GM12878 (cell line): ENCODE measurements around the gene ANAPC15. TPM values are rescaled to one million over a fixed set of nuclear protein-coding genes. Genes with fewer than 3 reads are reported as not detected.

Experiments
- ATAC-seq: fragments of 200-7000 bp; cut with Tn5 transposase; 3 replicates; pipeline ENCODE4 v1.9.1; 2020; ENCODE audit warnings: mild to moderate bottlenecking, moderate library complexity
- BruUV-seq: library from RNA; stranded (reverse); fragments of 400-500 nt; replicated peaks from 2 replicates; lab custom pipeline; 2021; lab: Mats Ljungman, UMichigan
- CTCF ChIA-PET: fragments of 300-600 bp; sonication (Branson Sonifier 250); formaldehyde crosslinking; extraction: SDS; loops from one replicate; lab custom pipeline; 2021; ENCODE audit warnings: inconsistent platforms; lab: Yijun Ruan, JAX
- POLR2A ChIA-PET: fragments of 350-600 bp; formaldehyde crosslinking; extraction: SDS; loops from one replicate; lab custom pipeline; 2021; ENCODE audit warnings: inconsistent platforms; lab: Charles Lee
- RAD21 ChIA-PET: fragments of 300-600 bp; sonication (Branson Sonifier 250); formaldehyde crosslinking; loops from one replicate; lab custom pipeline; 2023; ENCODE audit warnings: antibody characterized with exemption; ENCODE audit not compliant: unreplicated experiment; lab: Charles Lee
- SMC1A ChIA-PET: fragments of 300-600 bp; sonication (Branson Sonifier 250); formaldehyde crosslinking; loops from one replicate; lab custom pipeline; 2023; ENCODE audit not compliant: unreplicated experiment, uncharacterized antibody; lab: Charles Lee
- DNase-seq: peaks from one replicate; pipeline ENCODE4 v3.0.0-alpha.2; 2011; ENCODE audit warnings: low read depth, low spot score
- FAIRE-seq: peaks from 3 replicates; lab custom pipeline; 2011; peaks lifted over from hg19 to GRCh38; lab: Jason Lieb, UNC
- H2AFZ ChIP-seq: 2 replicates; pipeline ENCODE4 v1.6.0; 2011; ENCODE audit warnings: low read depth, low read length, control low read depth; ENCODE audit not compliant: control insufficient read depth
- H3K27ac ChIP-seq: 2 replicates; pipeline ENCODE4 v1.5.1; 2011; ENCODE audit warnings: control low read depth; ENCODE audit not compliant: control insufficient read depth, insufficient read depth
- H3K27me3 ChIP-seq, 2 experiments: replicated peaks in 1 of 2; 2 replicates each; pipeline versions ENCODE4 v1.6.0 to v1.6.1; 2011; ENCODE audit warnings: low read length in 1 of 2; ENCODE audit not compliant: control insufficient read depth in 2 of 2, insufficient read depth in 2 of 2
- H3K36me3 ChIP-seq, 2 experiments: 2 replicates each; pipeline ENCODE4 v1.5.1; 2011; ENCODE audit warnings: low read length in 1 of 2; ENCODE audit not compliant: control insufficient read depth in 2 of 2, insufficient read depth in 2 of 2
- H3K4me1 ChIP-seq: 2 replicates; pipeline ENCODE4 v1.6.1; 2011; ENCODE audit warnings: mild to moderate bottlenecking, low read length, moderate library complexity, mixed read lengths; ENCODE audit not compliant: control insufficient read depth, insufficient read depth
- H3K4me2 ChIP-seq: 2 replicates; pipeline ENCODE4 v1.6.0; 2011; ENCODE audit warnings: control low read depth; ENCODE audit not compliant: control insufficient read depth, insufficient read depth
- H3K4me3 ChIP-seq: fragments of 200-600 bp; sonication (generic); 2 replicates; pipeline ENCODE4 v1.5.1; 2016
- H3K79me2 ChIP-seq: 2 replicates; pipeline ENCODE4 v1.6.0; 2011; ENCODE audit warnings: low read length; ENCODE audit not compliant: control insufficient read depth, insufficient read depth
- H3K9ac ChIP-seq: 2 replicates; pipeline ENCODE4 v1.8.0; 2011; ENCODE audit warnings: low read length, control low read depth, mixed read lengths; ENCODE audit not compliant: control insufficient read depth, insufficient read depth
- H3K9me3 ChIP-seq: replicated peaks from 3 replicates; pipeline ENCODE4 v1.5.1; 2011; ENCODE audit warnings: mild to moderate bottlenecking, low read length; ENCODE audit not compliant: control insufficient read depth, insufficient read depth
- H4K20me1 ChIP-seq: 2 replicates; pipeline ENCODE4 v1.6.0; 2011; ENCODE audit not compliant: control insufficient read depth, insufficient read depth
- CREB1 ChIP-seq: IDR thresholded peaks from 2 replicates; pipeline ENCODE4 v1.6.1; 2012; ENCODE audit warnings: low read depth, mild to moderate bottlenecking, inconsistent platforms
- NBN ChIP-seq: fragments of 450-650 bp; IDR thresholded peaks from 2 replicates; pipeline ENCODE4 v1.6.1; 2016
- SPI1 ChIP-seq: IDR thresholded peaks from 2 replicates; pipeline ENCODE4 v1.6.1; 2011; ENCODE audit warnings: low read depth, mild to moderate bottlenecking, low read length, moderate library complexity, borderline replicate concordance; ENCODE audit not compliant: insufficient read depth
- SUZ12 ChIP-seq: fragments of 200-600 bp; sonication (generic); IDR thresholded peaks from one replicate; pipeline ENCODE4 v1.6.1; 2018; ENCODE audit warnings: antibody characterized with exemption, mild to moderate bottlenecking; ENCODE audit not compliant: unreplicated experiment
- WGBS: methylation state at CpG from one replicate; pipeline ENCODE4 v1.1.6; 2016; ENCODE audit warnings: low lambda C conversion rate; ENCODE audit not compliant: insufficient replicate concordance, insufficient coverage; ENCODE audit errors: missing lambda C conversion rate; 5-methylcytosine and 5-hydroxymethylcytosine counted together
- in situ Hi-C: fragments of 300-500 bp; cut with MboI; formaldehyde crosslinking; loops from 9 replicates; pipeline ENCODE4 v1.14.3; 2018; ENCODE audit warnings: mixed read lengths
- intact Hi-C: fragments of 100-400 bp; cut with micrococcal nuclease; formaldehyde crosslinking; loops from one replicate; pipeline ENCODE4 v1.14.2; 2022; ENCODE audit not compliant: unreplicated experiment
- microRNA-seq: library from miRNA; unstranded; fragments of <30 nt; microRNA quantifications from one replicate; pipeline ENCODE4, GENCODE V29; 2018
- polyA plus RNA-seq, 11 experiments: library from polyadenylated mRNA; depleted of rRNA in 4 of 11; unstranded in 6 of 11; stranded (reverse) in 5 of 11; fragments of >200 nt; fragmentation: Nextera tagmentation in 4 of 11; fragmentation: Illumina TruSeq in 1 of 11; extraction: Ambion mirVana in 4 of 11; extraction: Trizol in 1 of 11; gene quantifications; 1 replicate in 1 of 11; 2 replicates in 10 of 11; pipeline versions ENCODE4 v1.2.1 to v1.2.3, GENCODE V29; 2011 to 2016; ENCODE audit warnings: inconsistent platforms in 2 of 11, missing spikeins in 2 of 11, low read depth in 1 of 11
- small RNA-seq: library from RNA; depleted of rRNA; stranded (forward); fragments of <200 nt; gene quantifications from one replicate; pipeline ENCODE3, GENCODE V24; 2014
- total RNA-seq, 4 experiments: library from RNA; depleted of rRNA in 3 of 4; stranded (reverse); fragments of >200 nt in 3 of 4; fragmentation: Illumina TruSeq in 1 of 4; extraction: Trizol in 1 of 4; gene quantifications; 2 replicates each; pipeline versions ENCODE4 v1.2.1 to v1.2.3, GENCODE V29; 2013 to 2021

ANAPC15 gene
- total and polyA plus RNA-seq, 10 of the 15 experiments (the other 5 are each of a cell fraction or from before 2014, with no cell fraction given): 83.4 to 372 (median 103) TPM

DNA sequence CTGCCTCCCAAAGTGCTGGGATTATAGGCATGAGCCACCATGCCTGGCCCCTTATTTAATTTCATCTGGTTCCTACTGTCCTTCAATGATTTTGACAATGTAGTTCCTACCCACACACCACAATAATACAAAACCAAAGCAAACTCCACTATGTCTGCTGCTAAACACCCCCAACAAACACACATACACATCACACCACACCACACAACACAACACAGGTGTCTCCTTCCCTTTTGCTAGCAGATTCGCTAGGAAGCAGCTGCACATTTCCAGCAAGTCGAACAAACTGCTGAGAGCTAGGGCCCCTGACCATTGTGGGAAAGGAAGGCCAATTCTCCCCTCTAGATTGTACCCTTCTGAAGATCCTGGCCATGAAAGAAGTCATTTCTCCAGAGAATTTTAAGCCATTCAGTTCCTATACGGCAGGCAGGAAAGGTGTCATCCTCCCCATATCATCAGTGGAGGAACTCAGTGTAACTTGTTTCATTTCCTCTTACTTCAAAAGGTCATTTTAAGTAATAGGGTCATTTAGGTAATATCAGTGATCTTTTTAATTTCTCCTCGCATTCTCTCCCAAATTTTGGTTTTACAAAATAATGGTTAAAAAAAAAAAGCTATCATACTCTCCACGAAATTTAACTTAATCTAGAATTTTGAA lies 50.6 kb downstream of the ANAPC15 start:
- ATAC-seq (peak; percentile 54; the same call in 2 of the 3 replicates), FAIRE-seq (no peak), DNase-seq (no peak)
- TF ChIP-seq NBN: no peak
- no peak for TF ChIP-seq SUZ12
- peak; percentile 60; the same call in 1 of the 2 replicates for TF ChIP-seq SPI1
- 0 out of 2 replicates have a peak, but pooled peaks have one; percentile 18 for TF ChIP-seq CREB1
- in situ Hi-C loops (no loop called here), intact Hi-C loops (no loop called here)
- Histone ChIP-seq H3K27me3 (no peaks in the 10 kb centered on the region), H3K4me3 (no peak overlapping the region), H4K20me1 (no peaks in the 10 kb centered on the region), H3K9me3 (no peaks in the 10 kb centered on the region), H3K4me2 (no peak overlapping the region), H3K27ac (no peak overlapping the region; the same call in 1 of the 2 replicates), H3K4me1 (no peaks in the 10 kb centered on the region), H3K79me2 (peaks cover 3% of the 10 kb centered on the region), H2AFZ (no peak overlapping the region), H3K36me3 (peaks cover 1 to 10% of the 10 kb centered on the region in 2 experiments; a peak in 3 of 4 replicates), H3K9ac (no peak overlapping the region)
- ChIA-PET SMC1A (interaction anchor here (1.0 to 1.6 kb wide), 2 partner anchors 13 to 23 kb away, joined by 3 to 4 read pairs; no protein-coding TSS in a partner anchor), POLR2A (interaction anchor here (0.6 to 1.8 kb wide), 6 partner anchors 8 to 20 kb away, joined by 3 to 7 read pairs (median 4); no protein-coding TSS in a partner anchor), RAD21 (interaction anchor here (0.6 to 2.6 kb wide), 3 partner anchors 23 to 83 kb away, joined by 3 to 9 read pairs (median 4); no protein-coding TSS in a partner anchor), CTCF (interaction anchor here (0.8 to 2.1 kb wide), 4 partner anchors 13 to 36 kb away, joined by 3 to 9 read pairs (median 3); no protein-coding TSS in a partner anchor)
- WGBS: 72% methylated on average over 5 of the region's 5 CpGs
- no TSS peak for BruUV-seq

Small RNA genes lying within 50 kb of the gene (microRNA-seq; reads per million reads assigned to microRNA genes)
- 0.75 reads per million for gene MIR3165

Small RNA genes lying within 50 kb of the gene (small RNA-seq; reads per million reads assigned to genes)
- gene MIR3165: 0.16 reads per million

Other genes starting within 250 kb of the ANAPC15 start
Only the 7 nearest of the 13 such genes appear.
- gene NUMA1, start 32.2 kb downstream of the ANAPC15 start, total RNA-seq (2014; rRNA removed): 82.3 and 88.1 TPM in 2 replicates
- gene NUMA1, start 32.2 kb downstream of the ANAPC15 start, total RNA-seq (2014; rRNA removed; fragmentation: Illumina TruSeq; extraction: Trizol): 44.3 TPM in 2 replicates
- gene NUMA1, start 32.2 kb downstream of the ANAPC15 start, total RNA-seq (2021): 102 and 111 TPM in 2 replicates
- 32.7 and 61.5 TPM in 2 replicates for gene NUMA1, start 32.2 kb downstream of the ANAPC15 start, polyA plus RNA-seq (2011; rRNA removed)
- gene NUMA1, start 32.2 kb downstream of the ANAPC15 start, polyA plus RNA-seq (2014; fragmentation: Illumina TruSeq; extraction: Trizol): 36.7 and 60.6 TPM in 2 replicates
- 1 to 10 TPM; 5.5 to 7.1 TPM for gene NUMA1, start 32.2 kb downstream of the ANAPC15 start, polyA plus RNA-seq (2014; fragmentation: Nextera tagmentation; extraction: Ambion mirVana)
- gene NUMA1, start 32.2 kb downstream of the ANAPC15 start, polyA plus RNA-seq (2014; rRNA removed): 77.3 and 84.6 TPM in 2 replicates
- gene NUMA1, start 32.2 kb downstream of the ANAPC15 start, polyA plus RNA-seq (2016; fragmentation: Nextera tagmentation; extraction: Ambion mirVana): 10 to 100 TPM; 58.1 to 63.5 TPM
- gene LRRC51, start 31.8 kb downstream of the ANAPC15 start, total RNA-seq (2014; rRNA removed): 4.0 and 5.6 TPM in 2 replicates
- gene LRRC51, start 31.8 kb downstream of the ANAPC15 start, total RNA-seq (2014; rRNA removed; fragmentation: Illumina TruSeq; extraction: Trizol): 4.1 and 4.7 TPM in 2 replicates
- 2.6 and 5.5 TPM in 2 replicates for gene LRRC51, start 31.8 kb downstream of the ANAPC15 start, total RNA-seq (2021)
- gene LRRC51, start 31.8 kb downstream of the ANAPC15 start, polyA plus RNA-seq (2011; rRNA removed): 6.1 and 8.6 TPM in 2 replicates
- gene LRRC51, start 31.8 kb downstream of the ANAPC15 start, polyA plus RNA-seq (2014; fragmentation: Illumina TruSeq; extraction: Trizol): 6.4 and 11.7 TPM in 2 replicates
- gene LRRC51, start 31.8 kb downstream of the ANAPC15 start, polyA plus RNA-seq (2014; fragmentation: Nextera tagmentation; extraction: Ambion mirVana): 1 to 10 TPM; 4.7 to 6.2 TPM
- 7.5 and 7.8 TPM in 2 replicates for gene LRRC51, start 31.8 kb downstream of the ANAPC15 start, polyA plus RNA-seq (2014; rRNA removed)
- 1 to 10 TPM; 3.1 to 6.1 TPM for gene LRRC51, start 31.8 kb downstream of the ANAPC15 start, polyA plus RNA-seq (2016; fragmentation: Nextera tagmentation; extraction: Ambion mirVana)
- gene LAMTOR1, start 9.4 kb downstream of the ANAPC15 start, total RNA-seq (2014; rRNA removed): 112 and 127 TPM in 2 replicates
- 59.8 and 66.5 TPM in 2 replicates for gene LAMTOR1, start 9.4 kb downstream of the ANAPC15 start, total RNA-seq (2014; rRNA removed; fragmentation: Illumina TruSeq; extraction: Trizol)
- 80.8 and 82.1 TPM in 2 replicates for gene LAMTOR1, start 9.4 kb downstream of the ANAPC15 start, total RNA-seq (2021)
- gene LAMTOR1, start 9.4 kb downstream of the ANAPC15 start, polyA plus RNA-seq (2011; rRNA removed): 45.8 and 58.8 TPM in 2 replicates
- gene LAMTOR1, start 9.4 kb downstream of the ANAPC15 start, polyA plus RNA-seq (2014; fragmentation: Illumina TruSeq; extraction: Trizol): 75.6 and 94.4 TPM in 2 replicates
- 100 to 1,000 TPM in 1 of 2 experiments, 10 to 100 TPM in 1; 85.1 to 126 TPM for gene LAMTOR1, start 9.4 kb downstream of the ANAPC15 start, polyA plus RNA-seq (2014; fragmentation: Nextera tagmentation; extraction: Ambion mirVana)
- gene LAMTOR1, start 9.4 kb downstream of the ANAPC15 start, polyA plus RNA-seq (2014; rRNA removed): 126 and 128 TPM in 2 replicates
- 100 to 1,000 TPM; 139 to 141 TPM for gene LAMTOR1, start 9.4 kb downstream of the ANAPC15 start, polyA plus RNA-seq (2016; fragmentation: Nextera tagmentation; extraction: Ambion mirVana)
- gene TOMT, start 6.8 kb downstream of the ANAPC15 start, total RNA-seq (2014; rRNA removed): not detected in 2 replicates
- gene TOMT, start 6.8 kb downstream of the ANAPC15 start, total RNA-seq (2014; rRNA removed; fragmentation: Illumina TruSeq; extraction: Trizol): not detected in 2 replicates
- gene TOMT, start 6.8 kb downstream of the ANAPC15 start, total RNA-seq (2021): not detected in 2 replicates
- not detected in 2 replicates for gene TOMT, start 6.8 kb downstream of the ANAPC15 start, polyA plus RNA-seq (2011; rRNA removed)
- not detected in 2 replicates for gene TOMT, start 6.8 kb downstream of the ANAPC15 start, polyA plus RNA-seq (2014; fragmentation: Illumina TruSeq; extraction: Trizol)
- gene TOMT, start 6.8 kb downstream of the ANAPC15 start, polyA plus RNA-seq (2014; fragmentation: Nextera tagmentation; extraction: Ambion mirVana): not detected
- gene TOMT, start 6.8 kb downstream of the ANAPC15 start, polyA plus RNA-seq (2014; rRNA removed): not detected in 2 replicates
- gene TOMT, start 6.8 kb downstream of the ANAPC15 start, polyA plus RNA-seq (2016; fragmentation: Nextera tagmentation; extraction: Ambion mirVana): not detected
- not detected in 2 replicates for gene FOLR3, start 23.0 kb upstream of the ANAPC15 start, total RNA-seq (2014; rRNA removed)
- not detected in 2 replicates for gene FOLR3, start 23.0 kb upstream of the ANAPC15 start, total RNA-seq (2014; rRNA removed; fragmentation: Illumina TruSeq; extraction: Trizol)
- not detected in 2 replicates for gene FOLR3, start 23.0 kb upstream of the ANAPC15 start, total RNA-seq (2021)
- not detected in 2 replicates for gene FOLR3, start 23.0 kb upstream of the ANAPC15 start, polyA plus RNA-seq (2011; rRNA removed)
- not detected in 2 replicates for gene FOLR3, start 23.0 kb upstream of the ANAPC15 start, polyA plus RNA-seq (2014; fragmentation: Illumina TruSeq; extraction: Trizol)
- not detected for gene FOLR3, start 23.0 kb upstream of the ANAPC15 start, polyA plus RNA-seq (2014; fragmentation: Nextera tagmentation; extraction: Ambion mirVana)
- not detected in 2 replicates for gene FOLR3, start 23.0 kb upstream of the ANAPC15 start, polyA plus RNA-seq (2014; rRNA removed)
- not detected for gene FOLR3, start 23.0 kb upstream of the ANAPC15 start, polyA plus RNA-seq (2016; fragmentation: Nextera tagmentation; extraction: Ambion mirVana)
- not detected in 2 replicates for gene FOLR1, start 79.4 kb upstream of the ANAPC15 start, total RNA-seq (2014; rRNA removed)
- not detected in 2 replicates for gene FOLR1, start 79.4 kb upstream of the ANAPC15 start, total RNA-seq (2014; rRNA removed; fragmentation: Illumina TruSeq; extraction: Trizol)
- gene FOLR1, start 79.4 kb upstream of the ANAPC15 start, total RNA-seq (2021): not detected in 2 replicates
- gene FOLR1, start 79.4 kb upstream of the ANAPC15 start, polyA plus RNA-seq (2011; rRNA removed): not detected in 2 replicates
- gene FOLR1, start 79.4 kb upstream of the ANAPC15 start, polyA plus RNA-seq (2014; fragmentation: Illumina TruSeq; extraction: Trizol): not detected in 2 replicates
- not detected for gene FOLR1, start 79.4 kb upstream of the ANAPC15 start, polyA plus RNA-seq (2014; fragmentation: Nextera tagmentation; extraction: Ambion mirVana)
- gene FOLR1, start 79.4 kb upstream of the ANAPC15 start, polyA plus RNA-seq (2014; rRNA removed): not detected in 2 replicates
- gene FOLR1, start 79.4 kb upstream of the ANAPC15 start, polyA plus RNA-seq (2016; fragmentation: Nextera tagmentation; extraction: Ambion mirVana): not detected
- gene FOLR2, start 104.1 kb upstream of the ANAPC15 start, total RNA-seq (2014; rRNA removed): 2.7 and 3.5 TPM in 2 replicates
- gene FOLR2, start 104.1 kb upstream of the ANAPC15 start, total RNA-seq (2014; rRNA removed; fragmentation: Illumina TruSeq; extraction: Trizol): 1.9 and 2.2 TPM in 2 replicates
- 1.4 and 1.5 TPM in 2 replicates for gene FOLR2, start 104.1 kb upstream of the ANAPC15 start, total RNA-seq (2021)
- 0.10 TPM in 1 of 2 replicates, not detected in the other for gene FOLR2, start 104.1 kb upstream of the ANAPC15 start, polyA plus RNA-seq (2011; rRNA removed)
- 1.6 and 2.0 TPM in 2 replicates for gene FOLR2, start 104.1 kb upstream of the ANAPC15 start, polyA plus RNA-seq (2014; fragmentation: Illumina TruSeq; extraction: Trizol)
- 10 to 100 TPM; 11.0 to 11.1 TPM for gene FOLR2, start 104.1 kb upstream of the ANAPC15 start, polyA plus RNA-seq (2014; fragmentation: Nextera tagmentation; extraction: Ambion mirVana)
- gene FOLR2, start 104.1 kb upstream of the ANAPC15 start, polyA plus RNA-seq (2014; rRNA removed): 3.2 and 3.7 TPM in 2 replicates
- 1 to 10 TPM; 1.2 to 1.6 TPM for gene FOLR2, start 104.1 kb upstream of the ANAPC15 start, polyA plus RNA-seq (2016; fragmentation: Nextera tagmentation; extraction: Ambion mirVana)